Esophagus squamous epithelium (tissue), 5 donors: ENCODE results near the gene SPATS2. TPM values are rescaled to one million over a fixed set of nuclear protein-coding genes. Genes with fewer than 3 reads are reported as not detected.

Source experiments
- DNase-seq: peaks from one replicate; lab custom pipeline; 2025; lab: John Stamatoyannopoulos, UW
- H3K27ac ChIP-seq, 4 donors: fragments of 200-600 bp; sonication (generic); one replicate each; pipeline ENCODE4 v1.5.1; 2016 to 2019; ENCODE audit warnings: mild to moderate bottlenecking in 1 of 4
- H3K27me3 ChIP-seq, 4 donors: fragments of 200-600 bp; sonication (generic); 1 replicate in 3 of 4; 2 replicates in 1 of 4; pipeline versions ENCODE4 v1.5.1 to v1.6.0; 2017 to 2021; ENCODE audit warnings: antibody characterized with exemption in 1 of 4
- H3K36me3 ChIP-seq, 3 donors: fragments of 200-600 bp; sonication (generic); one replicate each; pipeline ENCODE4 v1.5.1; 2016 to 2019
- H3K4me1 ChIP-seq, 3 donors: fragments of 200-600 bp; sonication (generic); one replicate each; pipeline ENCODE4 v1.5.1; 2017 to 2019
- H3K4me3 ChIP-seq, 4 donors: fragments of 200-600 bp; sonication (generic); 1 replicate in 3 of 4; 2 replicates in 1 of 4; pipeline ENCODE4 v1.5.1; 2016 to 2019; ENCODE audit warnings: mild to moderate bottlenecking in 2 of 4, moderate library complexity in 1 of 4
- H3K9me3 ChIP-seq, 3 donors: fragments of 200-600 bp; sonication (generic); one replicate each; pipeline ENCODE4 v1.5.1; 2016 to 2019
- CTCF ChIP-seq, 6 experiments: fragments of 450-650 bp in 4 of 6; fragments of 200-600 bp in 2 of 6; sonication (generic) in 2 of 6; IDR thresholded peaks; one replicate each; pipeline ENCODE4 v1.5.1; 2016 to 2019; ENCODE audit warnings: antibody characterized with exemption in 6 of 6, mild to moderate bottlenecking in 4 of 6, moderate library complexity in 4 of 6
- POLR2A ChIP-seq, 4 donors: fragments of 450-650 bp; IDR thresholded peaks; one replicate each; pipeline ENCODE4 v1.6.1; 2017; ENCODE audit warnings: antibody characterized with exemption in 4 of 4, mild to moderate bottlenecking in 4 of 4, moderate library complexity in 3 of 4
- whole genome bisulfite sequencing, 2 donors: methylation state at CpG; one replicate each; pipeline ENCODE4 v1.1.5; 2018; 5-methylcytosine and 5-hydroxymethylcytosine counted together
- intact Hi-C: fragments of 100-400 bp; cut with DNase I; formaldehyde crosslinking; loops from one replicate; pipeline ENCODE4 v1.15.0; 2022
- total RNA-seq, 4 donors: library from RNA; depleted of rRNA; stranded (reverse); fragments of >200 nt; gene quantifications; one replicate each; pipeline ENCODE4 v1.1.0, GENCODE V29; 2016
- donor health status: DM: yes; HTN: yes; CAD: no.

SPATS2 gene
- total RNA-seq, 4 donors from 2014 or later = 4.8 to 9.8 (median 8.5) TPM

GRCh38 chr12:49415521-49415970 is 48.3 kb downstream of the SPATS2 start:
- no peaks in the 10 kb centered on the region for H3K36me3 ChIP-seq
- H3K27me3 ChIP-seq = no peaks in the 10 kb centered on the region
- TF ChIP-seq CTCF (IDR thresholded peaks at IDR 0.05) (no peak), POLR2A (IDR thresholded peaks at IDR 0.05) (no peak)
- no peak overlapping the region for H3K27ac ChIP-seq
- intact Hi-C loops = no loop called here
- H3K4me1 ChIP-seq = peaks cover 0 to 13% (median 0%) of the 10 kb centered on the region in 3 donors
- H3K9me3 ChIP-seq = no peaks in the 10 kb centered on the region
- H3K4me3 ChIP-seq = no peak overlapping the region
- WGBS, 2 donors = 94 to 98% methylated on average over 3 of the region's 3 CpGs
- DNase-seq = no peak

GRCh38 chr12:49416892-49417291 is 49.6 kb downstream of the SPATS2 start:
- TF ChIP-seq POLR2A (IDR thresholded peaks at IDR 0.05) = no peak
- TF ChIP-seq CTCF (IDR thresholded peaks at IDR 0.05) = no peak
- Histone ChIP-seq H3K36me3 (no peaks in the 10 kb centered on the region), H3K9me3 (no peaks in the 10 kb centered on the region), H3K27me3 (no peaks in the 10 kb centered on the region), H3K27ac (no peak overlapping the region), H3K4me3 (no peak overlapping the region), H3K4me1 (peaks cover 0 to 13% (median 0%) of the 10 kb centered on the region in 3 donors)
- intact Hi-C loops = no loop called here
- 61 to 78% methylated on average over 2 of the region's 2 CpGs for WGBS, 2 donors
- no peak for DNase-seq

GRCh38 chr12:49417558-49417957 is 50.3 kb downstream of the SPATS2 start:
- WGBS, 2 donors = 88 to 90% methylated on average over 1 of the region's 1 CpG

GRCh38 chr12:49420556-49420955 is 53.3 kb downstream of the SPATS2 start:
- Histone ChIP-seq H3K4me3 (no peak overlapping the region), H3K36me3 (peaks cover 0 to 4% (median 0%) of the 10 kb centered on the region in 3 donors), H3K4me1 (peaks cover 0 to 8% (median 0%) of the 10 kb centered on the region in 3 donors), H3K27ac (no peak overlapping the region), H3K27me3 (no peaks in the 10 kb centered on the region), H3K9me3 (no peaks in the 10 kb centered on the region)
- no peak for TF ChIP-seq POLR2A (IDR thresholded peaks at IDR 0.05)
- no peak for TF ChIP-seq CTCF (IDR thresholded peaks at IDR 0.05)
- intact Hi-C loops = no loop called here
- 95 to 98% methylated on average over 4 of the region's 4 CpGs for WGBS, 2 donors
- DNase-seq = no peak

More at GRCh38 chr12:49417558-49417957, 50.3 kb downstream of the SPATS2 start:
- Histone ChIP-seq H3K4me3 (no peak overlapping the region), H3K4me1 (peaks cover 0 to 13% (median 0%) of the 10 kb centered on the region in 3 donors), H3K9me3 (no peaks in the 10 kb centered on the region), H3K36me3 (no peaks in the 10 kb centered on the region), H3K27me3 (no peaks in the 10 kb centered on the region), H3K27ac (no peak overlapping the region)
- DNase-seq = no peak
- no peak for TF ChIP-seq POLR2A (IDR thresholded peaks at IDR 0.05)
- no peak for TF ChIP-seq CTCF (IDR thresholded peaks at IDR 0.05)
- intact Hi-C loops = no loop called here

GRCh38 chr12:49422114-49422513 is 54.9 kb downstream of the SPATS2 start:
- Histone ChIP-seq H3K27ac (no peak overlapping the region), H3K9me3 (no peaks in the 10 kb centered on the region), H3K27me3 (no peaks in the 10 kb centered on the region), H3K36me3 (peaks cover 0 to 10% (median 0%) of the 10 kb centered on the region in 3 donors), H3K4me3 (no peak overlapping the region), H3K4me1 (peaks cover 0 to 8% (median 0%) of the 10 kb centered on the region in 3 donors)
- intact Hi-C loops = no loop called here
- no peak for DNase-seq
- WGBS, 2 donors = 92 to 100% methylated on average over 1 of the region's 1 CpG
- no peak for TF ChIP-seq POLR2A (IDR thresholded peaks at IDR 0.05)
- no peak for TF ChIP-seq CTCF (IDR thresholded peaks at IDR 0.05)
